AG09309 (cell line): ENCODE data around the gene SOX12.
"Not testable (repeated sequence)": the region's sequence is repeated elsewhere in the genome, so short reads cannot be mapped to it uniquely, and the experiment has no call there.

Source experiments
- DNase-seq: peaks from one replicate; pipeline ENCODE4 v3.0.0-alpha.2; 2010; ENCODE audit warnings: low read depth
- H3K4me3 ChIP-seq: 2 replicates; pipeline ENCODE4 v1.5.1; 2011; ENCODE audit warnings: mild to moderate bottlenecking, low read depth, low read length, moderate library complexity; ENCODE audit not compliant: control insufficient read depth
- CTCF ChIP-seq: IDR thresholded peaks from 2 replicates; pipeline ENCODE4 v1.5.1; 2011; ENCODE audit warnings: mild to moderate bottlenecking, low read depth, low read length, inconsistent platforms; ENCODE audit not compliant: insufficient read depth, control insufficient read depth; ENCODE audit errors: missing control alignments

SOX12 gene

GRCh38 chr20:376089-376488 lies 50.7 kb downstream of the SOX12 start:
- no peak for TF ChIP-seq CTCF
- no peak for DNase-seq
- H3K4me3 ChIP-seq = no peak overlapping the region

GRCh38 chr20:376750-377149 lies 51.4 kb downstream of the SOX12 start:
- H3K4me3 ChIP-seq = no peak overlapping the region
- TF ChIP-seq CTCF = no peak
- DNase-seq = no peak

- H3K4me3 ChIP-seq, DNase-seq: not testable (repeated sequence)
Observed at GRCh38 chr20:377578-377977, 52.2 kb downstream of the SOX12 start.

- no peak overlapping the region for H3K4me3 ChIP-seq
- no peak for TF ChIP-seq CTCF
- no peak for DNase-seq
Observed at GRCh38 chr20:378961-379336, 53.6 kb downstream of the SOX12 start.
